GM18867 (cell line): ENCODE results near the gene TARP.

ENCODE experiments used
- ATAC-seq: cut with Tn5 transposase; IDR thresholded peaks from one replicate; pipeline ENCODE4 v1.9.1; 2021; ENCODE audit warnings: mild to moderate bottlenecking, moderate library complexity; ENCODE audit not compliant: unreplicated experiment

TARP gene

GRCh38 chr7:38273286-38273995 is at the start of gene TARP:
TSS of gene TARP (minus strand) at chr7:38273636.
- ATAC-seq, result no peak

- no peak for ATAC-seq
Measured at GRCh38 chr7:38323156-38323555, 49.7 kb upstream of the TARP start.

- no peak for ATAC-seq
Measured at GRCh38 chr7:38322461-38322860, 49.0 kb upstream of the TARP start.

GRCh38 chr7:38321967-38322366 is 48.5 kb upstream of the TARP start:
- no peak for ATAC-seq

- no peak for ATAC-seq
Measured at GRCh38 chr7:38321515-38321944, 48.1 kb upstream of the TARP start.

- ATAC-seq, result no peak
Measured at GRCh38 chr7:38321050-38321449, 47.6 kb upstream of the TARP start.

GRCh38 chr7:38319873-38320272 is 46.4 kb upstream of the TARP start:
- ATAC-seq, result no peak

- ATAC-seq, result peak; percentile 78
Measured at GRCh38 chr7:38318803-38319416, 45.5 kb upstream of the TARP start.

GRCh38 chr7:38318241-38318640 is 44.8 kb upstream of the TARP start:
- no peak for ATAC-seq

- no peak for ATAC-seq
Measured at GRCh38 chr7:38317515-38317914, 44.1 kb upstream of the TARP start.

GRCh38 chr7:38316733-38317360 is 43.4 kb upstream of the TARP start:
- ATAC-seq, result no peak

GRCh38 chr7:38315410-38315809 is 42.0 kb upstream of the TARP start:
- no peak for ATAC-seq

GRCh38 chr7:38312821-38313220 is 39.4 kb upstream of the TARP start:
- ATAC-seq, result no peak

GRCh38 chr7:38311329-38311937 is 38.0 kb upstream of the TARP start:
- ATAC-seq, result no peak

- ATAC-seq, result no peak
Measured at GRCh38 chr7:38310591-38311101, 37.2 kb upstream of the TARP start.

GRCh38 chr7:38309555-38309954 is 36.1 kb upstream of the TARP start:
- no peak for ATAC-seq

- ATAC-seq, result no peak
Measured at GRCh38 chr7:38308140-38308539, 34.7 kb upstream of the TARP start.

GRCh38 chr7:38307640-38308039 is 34.2 kb upstream of the TARP start:
- ATAC-seq, result no peak

- ATAC-seq, result no peak
Measured at GRCh38 chr7:38306914-38307313, 33.5 kb upstream of the TARP start.

- no peak for ATAC-seq
Measured at GRCh38 chr7:38306171-38306570, 32.7 kb upstream of the TARP start.

GRCh38 chr7:38303866-38304265 is 30.4 kb upstream of the TARP start:
- no peak for ATAC-seq

- no peak for ATAC-seq
Measured at GRCh38 chr7:38300175-38300574, 26.7 kb upstream of the TARP start.
